GM12892 (cell line): Measurements from ENCODE around the gene SLC26A6.

Experiments
- DNase-seq: peaks from one replicate; pipeline ENCODE4 v3.0.0; 2011; ENCODE audit not compliant: insufficient read length
- FAIRE-seq: peaks from 2 replicates; lab custom pipeline; 2011; peaks lifted over from hg19 to GRCh38; lab: Jason Lieb, UNC
- POLR2A ChIP-seq: IDR thresholded peaks from 2 replicates; pipeline ENCODE4 v1.6.1; 2011; ENCODE audit warnings: low read depth, low read length, control low read depth
- POLR2AphosphoS5 ChIP-seq: IDR thresholded peaks from 2 replicates; pipeline ENCODE4 v1.6.1; 2011; ENCODE audit warnings: low read depth, low read length, control low read depth
- TAF1 ChIP-seq: IDR thresholded peaks from 2 replicates; pipeline ENCODE4 v1.6.1; 2011; ENCODE audit warnings: low read depth, mild to moderate bottlenecking, control low read depth, low read length, borderline replicate concordance

The SLC26A6 gene

DNA sequence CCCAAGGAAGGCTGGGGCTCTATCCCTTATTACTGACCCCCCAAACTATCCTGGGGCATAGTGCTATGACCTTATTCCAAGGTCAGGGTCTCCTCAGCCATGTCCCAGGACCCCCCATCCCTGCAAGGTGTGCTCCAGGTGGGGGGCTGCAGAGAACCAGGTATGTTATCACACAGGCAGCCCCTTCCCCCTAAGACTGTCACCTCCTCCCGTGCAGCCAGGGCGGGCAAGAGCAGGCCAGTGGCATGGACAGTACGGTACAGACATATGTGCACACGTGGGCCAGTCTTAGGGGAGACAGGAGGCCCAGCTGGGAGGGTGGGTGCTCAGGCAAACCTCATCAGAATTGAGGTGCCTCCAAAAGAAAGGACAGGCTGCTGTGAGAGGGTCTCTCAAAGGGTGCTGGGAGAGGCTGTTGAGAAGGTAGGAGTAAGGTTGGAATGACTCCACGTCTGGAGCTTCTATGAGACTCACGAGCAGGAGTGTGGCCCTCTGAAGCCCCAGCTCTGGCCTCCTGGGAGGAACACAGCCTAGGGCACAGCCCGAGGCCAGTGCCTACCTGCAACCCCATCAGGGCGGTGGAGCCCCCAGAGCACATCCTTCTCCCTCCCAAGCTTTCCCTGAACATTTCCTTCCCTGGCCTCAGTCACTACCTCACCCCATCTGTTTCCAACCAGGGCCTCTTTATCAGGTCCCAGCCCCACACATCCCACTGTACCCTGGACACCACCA, 38.4 kb downstream of the SLC26A6 start:
- DNase-seq = no peak
- TF ChIP-seq TAF1 (no peak), POLR2A (no peak), POLR2AphosphoS5 (no peak)
- FAIRE-seq = no peak

DNA sequence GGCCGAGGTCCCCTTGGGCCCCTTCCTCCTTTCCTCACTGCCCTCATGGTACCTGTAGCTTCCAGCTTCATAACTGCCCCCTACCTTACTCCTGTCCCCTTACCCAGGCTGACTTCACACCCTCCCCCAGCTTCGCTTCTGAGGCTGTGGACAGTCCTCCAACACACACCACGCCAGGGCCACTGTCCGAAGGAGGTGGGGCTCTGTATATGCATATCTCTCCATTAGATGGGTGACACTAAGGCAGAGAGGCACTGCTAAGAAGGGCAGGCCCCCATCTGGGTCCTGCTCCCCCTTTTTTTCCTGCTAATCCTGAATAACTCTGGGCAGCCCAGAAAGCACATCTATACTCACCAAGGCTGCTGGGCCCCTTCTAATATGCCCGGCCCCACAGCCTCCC, 39.1 kb downstream of the SLC26A6 start:
- TF ChIP-seq POLR2A (no peak), TAF1 (no peak), POLR2AphosphoS5 (no peak)

DNA sequence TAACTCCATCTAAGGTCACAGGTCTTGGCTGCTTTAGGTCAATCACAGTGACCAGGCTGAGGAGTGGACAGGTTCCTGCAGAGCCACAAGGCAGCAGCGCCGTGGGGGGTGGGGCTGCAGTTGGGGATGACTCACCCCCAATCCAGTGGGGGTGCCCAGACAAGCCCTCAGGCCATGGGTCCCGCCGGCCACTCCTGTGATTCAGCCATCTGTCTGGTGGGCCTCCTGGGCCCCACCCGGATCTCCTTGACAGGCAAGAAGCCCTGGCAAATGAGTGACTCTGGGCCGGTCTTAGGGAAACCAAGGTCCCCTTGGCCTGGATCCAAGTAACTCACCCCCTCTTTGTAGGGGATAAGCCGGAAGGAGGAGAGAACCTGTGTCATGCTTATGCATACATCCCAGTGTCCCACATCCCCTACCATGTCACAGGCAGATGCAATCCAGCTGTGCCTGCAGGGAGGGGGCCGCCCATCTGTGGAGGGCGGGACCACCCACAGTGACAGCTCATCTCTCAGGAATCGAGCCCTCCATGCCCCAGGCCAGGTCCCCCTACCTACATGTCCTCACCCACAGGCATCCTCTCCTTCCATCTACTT, 39.6 kb downstream of the SLC26A6 start:
- FAIRE-seq = no peak
- no peak for DNase-seq
- TF ChIP-seq TAF1 (no peak), POLR2AphosphoS5 (no peak), POLR2A (no peak)

More for the DNA sequence above, 39.1 kb downstream of the SLC26A6 start:
- FAIRE-seq (no peak), DNase-seq (no peak)

DNA sequence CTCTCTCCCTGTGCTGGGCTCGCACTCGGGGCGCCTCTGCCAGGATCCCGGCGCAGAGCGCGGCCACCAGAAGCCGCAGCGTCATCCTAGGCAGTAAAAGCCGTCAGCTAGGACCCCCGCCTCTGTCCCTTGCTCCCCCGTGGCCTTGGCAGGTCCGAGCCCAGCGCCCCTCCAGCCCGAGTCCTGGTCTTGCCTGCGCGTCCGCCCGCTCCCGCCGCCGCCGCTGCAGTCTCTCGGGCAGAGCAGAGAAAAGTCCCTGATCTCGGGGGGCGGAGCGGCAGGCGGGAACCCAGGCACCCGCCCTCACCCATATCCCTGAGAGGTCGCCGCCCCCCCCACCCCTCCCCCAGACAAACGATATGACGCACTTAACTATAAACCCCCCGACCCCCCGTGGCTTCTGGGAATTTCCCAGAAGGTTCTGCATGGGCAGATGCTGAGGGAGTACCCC, 40.2 kb downstream of the SLC26A6 start, which contains the start of gene COL7A1:
Gene COL7A1, minus strand, starts transcription at position 255 of the 451 bp plus-strand sequence. Its CDS starts 170 bp downstream, at position 85.
- FAIRE-seq (no peak), DNase-seq (no peak)
- TF ChIP-seq POLR2A (no peak), POLR2AphosphoS5 (no peak), TAF1 (no peak)

DNA sequence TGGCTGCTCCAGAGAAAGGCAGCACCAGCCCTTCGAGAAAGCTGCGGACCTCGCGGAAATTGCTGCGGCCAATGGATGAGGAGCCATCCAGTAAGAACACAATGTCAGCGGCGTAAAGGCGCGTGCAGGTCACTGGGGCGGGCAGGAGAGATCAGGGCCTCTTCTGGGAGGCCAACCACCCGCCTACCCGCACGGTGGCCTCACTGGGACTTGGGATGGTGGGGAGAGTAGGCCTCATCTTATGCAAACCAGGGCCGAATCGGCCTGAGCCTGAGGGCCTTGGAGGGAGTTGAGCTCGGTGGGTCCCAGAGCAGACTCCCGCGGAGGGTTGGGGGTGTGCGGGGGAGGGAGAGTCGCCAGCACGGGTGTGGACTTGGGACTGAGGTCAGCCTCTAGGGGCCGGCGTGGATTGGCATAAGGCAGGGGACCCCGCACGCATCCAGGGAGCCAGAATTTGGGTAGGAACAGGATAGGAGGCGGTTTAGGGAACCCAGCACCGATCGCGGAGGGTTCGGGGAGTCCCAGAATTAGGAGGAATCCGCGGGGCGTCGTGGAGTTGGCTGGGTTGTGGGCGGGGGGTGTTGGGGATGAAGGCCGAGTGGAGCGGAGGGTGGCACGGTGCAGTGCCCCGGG, 40.7 kb downstream of the SLC26A6 start:
- FAIRE-seq (no peak), DNase-seq (no peak)
- TF ChIP-seq POLR2AphosphoS5 = no peak
- no peak for TF ChIP-seq TAF1

DNA sequence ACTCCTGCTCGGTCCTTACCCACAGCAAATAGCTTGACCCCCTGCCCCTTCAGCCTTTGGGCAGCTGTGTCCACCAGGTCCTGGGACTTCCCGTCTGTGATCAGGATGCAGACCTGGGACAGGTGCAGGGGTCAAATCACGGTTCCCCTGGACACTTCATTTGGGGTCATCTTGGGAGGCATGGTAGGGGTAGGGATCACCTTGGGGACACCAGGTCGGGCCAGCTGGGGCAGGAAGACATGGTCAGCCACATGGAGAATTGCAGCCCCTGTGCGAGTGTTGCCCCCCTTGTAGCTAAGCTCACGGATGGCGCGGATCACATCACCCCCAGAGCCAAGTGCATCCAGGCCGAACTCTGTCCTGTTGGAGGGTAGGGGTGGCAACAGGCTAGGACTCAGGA, 41.9 kb downstream of the SLC26A6 start:
- FAIRE-seq (no peak), DNase-seq (no peak)
- TF ChIP-seq POLR2AphosphoS5 (no peak), POLR2A (no peak)

DNA sequence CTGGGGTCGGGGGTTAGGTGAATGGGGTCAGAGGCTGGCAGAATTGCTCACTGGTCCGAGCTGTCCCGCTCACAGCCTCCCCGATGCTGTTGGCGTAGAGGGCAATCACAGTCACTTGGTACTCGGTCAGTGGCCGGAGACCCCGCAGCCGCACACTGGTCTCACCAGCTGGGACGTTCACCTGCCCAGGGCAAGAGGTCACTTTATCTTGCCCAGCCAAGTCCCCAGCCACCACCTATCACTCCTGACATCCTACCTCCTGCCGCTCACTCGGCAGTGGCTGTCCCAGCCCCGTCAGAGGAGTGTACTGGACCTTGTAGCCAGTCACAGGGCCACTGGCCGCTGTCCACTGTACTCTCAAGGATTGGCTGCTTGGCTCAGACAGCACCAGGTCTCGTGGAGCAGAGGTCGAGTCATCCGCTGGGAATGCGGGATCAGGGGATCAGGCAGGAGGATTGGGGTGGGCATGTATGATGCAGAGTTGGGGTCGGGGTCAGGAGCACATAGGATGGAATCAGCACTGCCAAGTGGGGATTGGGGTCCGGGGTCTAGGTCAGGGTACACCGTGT, 42.7 kb downstream of the SLC26A6 start:
- TF ChIP-seq POLR2A (no peak), POLR2AphosphoS5 (no peak), TAF1 (no peak)
- no peak for FAIRE-seq
- DNase-seq = no peak

DNA sequence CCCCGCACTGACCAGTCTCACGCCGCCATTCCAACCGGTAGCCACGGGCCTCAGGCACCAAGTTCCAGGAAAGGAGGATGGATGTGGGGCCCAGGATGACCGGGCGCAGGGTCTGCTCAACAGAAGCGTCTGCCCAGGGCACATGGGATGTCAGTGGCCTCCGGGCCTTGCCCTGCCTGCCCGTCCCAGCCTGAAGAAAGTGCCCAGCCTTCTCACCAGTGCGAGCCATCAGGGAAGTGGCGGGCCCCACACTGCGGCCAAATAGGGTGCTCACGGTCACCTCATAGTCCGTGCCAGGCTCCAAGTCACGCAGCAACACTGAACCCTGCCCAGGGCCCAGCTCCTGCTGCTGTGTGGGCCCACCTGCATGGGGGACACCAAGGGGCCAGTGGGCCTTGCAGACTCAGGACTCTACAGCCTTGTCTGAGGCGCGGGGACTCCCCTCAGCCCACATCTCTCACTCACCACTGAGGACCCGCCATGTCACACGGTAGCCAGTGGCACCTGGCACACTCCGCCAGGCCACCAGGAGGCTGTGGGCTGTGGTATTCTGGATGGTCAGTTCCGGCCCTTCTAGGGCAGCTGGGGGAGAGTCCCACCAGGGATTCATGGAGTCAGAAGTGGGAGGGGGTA, 43.3 kb downstream of the SLC26A6 start:
- no peak for FAIRE-seq
- TF ChIP-seq TAF1 = no peak
- TF ChIP-seq POLR2A = no peak
- TF ChIP-seq POLR2AphosphoS5 = no peak
- no peak for DNase-seq

DNA sequence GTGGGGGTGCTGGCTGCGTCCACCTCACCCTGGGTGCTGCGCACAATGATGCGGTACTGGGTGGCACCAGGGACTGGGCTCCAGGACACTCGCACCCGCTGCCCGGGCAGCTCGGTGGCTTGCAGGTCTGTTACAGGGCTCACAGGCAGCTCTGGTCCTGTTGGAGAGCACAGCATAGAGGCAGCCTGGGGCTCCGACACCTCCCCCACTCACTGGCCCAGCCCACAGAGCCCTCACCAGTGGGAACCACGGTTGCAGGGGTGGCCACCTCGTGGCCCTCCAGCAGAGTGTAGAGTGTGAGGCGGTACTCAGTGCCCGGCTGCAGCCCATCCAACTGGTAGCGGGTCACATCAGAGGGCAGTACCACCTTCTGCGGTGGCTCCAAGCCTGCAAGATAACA, 43.8 kb downstream of the SLC26A6 start:
- TF ChIP-seq POLR2AphosphoS5 (no peak), TAF1 (no peak), POLR2A (no peak)
- FAIRE-seq = no peak
- DNase-seq = no peak

DNA sequence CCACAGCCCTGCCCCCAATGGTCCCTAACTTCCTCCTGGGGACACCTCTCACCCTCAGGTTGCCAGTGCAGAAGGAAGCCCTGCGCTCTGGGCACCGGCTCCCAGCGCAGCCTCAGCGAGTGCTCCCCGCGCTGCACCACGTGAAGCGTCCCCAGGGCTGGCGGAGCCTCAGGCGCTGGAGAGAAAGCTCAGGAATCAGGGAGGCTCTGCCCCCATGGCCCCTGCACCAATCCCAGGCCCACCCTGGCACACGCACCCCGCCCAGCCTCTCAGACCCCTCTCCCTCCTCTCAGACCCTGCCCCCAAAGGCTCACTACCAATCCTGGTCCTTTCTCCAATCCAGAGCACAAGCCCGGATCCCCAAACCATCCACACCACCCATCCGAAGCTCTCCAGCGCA, 47.0 kb downstream of the SLC26A6 start:
- TF ChIP-seq TAF1 (no peak), POLR2A (no peak), POLR2AphosphoS5 (no peak)
- no peak for FAIRE-seq

DNA sequence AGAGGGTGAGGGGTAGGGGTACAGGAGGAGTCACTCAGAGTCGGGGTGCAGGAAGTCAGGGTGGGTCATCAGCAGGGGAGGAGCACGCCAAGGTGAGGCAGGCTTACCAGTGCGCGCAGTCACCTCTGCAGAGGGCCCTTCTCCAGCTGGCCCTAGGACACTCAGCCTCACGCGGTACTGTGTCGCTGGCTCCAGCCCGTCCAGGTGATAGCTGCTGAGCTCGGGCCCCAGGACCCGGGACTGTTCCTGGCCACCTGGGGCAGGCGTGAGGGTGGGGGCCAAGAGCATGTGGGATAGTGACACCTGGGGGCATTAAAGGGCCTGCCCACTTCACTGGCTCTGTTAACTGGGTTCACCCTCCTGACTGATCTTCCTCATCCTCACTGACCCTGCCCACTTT, 47.6 kb downstream of the SLC26A6 start:
- TF ChIP-seq POLR2A = no peak
- TF ChIP-seq POLR2AphosphoS5 = no peak
- no peak for TF ChIP-seq TAF1
- no peak for DNase-seq

More for the DNA sequence above, 47.0 kb downstream of the SLC26A6 start:
- DNase-seq = no peak

More for the DNA sequence above, 47.6 kb downstream of the SLC26A6 start:
- no peak for FAIRE-seq
